Measurements from ENCODE around the gene SRGAP3.

Gene SRGAP3

DNA sequence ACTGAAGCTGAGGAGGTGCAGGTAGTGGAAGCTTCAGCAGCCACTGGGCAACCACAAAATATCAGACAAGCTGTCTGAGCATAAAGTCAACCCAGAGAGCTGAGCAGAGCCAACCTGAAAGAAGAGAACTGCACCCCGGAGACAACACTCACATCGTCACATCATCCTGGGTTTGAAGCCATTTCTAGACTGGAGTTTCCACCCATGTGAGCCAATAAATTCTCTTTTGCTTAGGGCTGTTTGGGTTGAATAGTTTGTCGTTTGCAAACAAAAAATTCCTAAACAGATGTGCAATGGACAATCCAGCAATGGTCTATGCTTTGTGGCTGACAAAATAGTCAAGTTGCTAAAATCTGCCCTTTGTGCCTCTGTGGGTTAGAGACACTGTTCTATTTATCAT, 270.9 kb downstream of the SRGAP3 start:
- H3K4me1 ChIP-seq (ENCODE audit: control insufficient read depth in 1 of 2, insufficient read depth in 2 of 2, low read length in 2 of 2) = peaks cover 0 to 6% of the 10 kb centered on the region in 2 donors
- no peaks in the 10 kb centered on the region for H3K27me3 ChIP-seq (ENCODE audit: low read depth, low read length)
- H3K9me3 ChIP-seq (ENCODE audit: control insufficient read depth in 1 of 2, low read length in 2 of 2) = peaks cover 7 to 9% of the 10 kb centered on the region in 2 donors
- H3K27ac ChIP-seq (ENCODE audit: low read length) = no peak overlapping the region
- H3K36me3 ChIP-seq (ENCODE audit: control insufficient read depth in 1 of 2, insufficient read depth in 2 of 2, low read length in 2 of 2) = no peaks in the 10 kb centered on the region
- H3K4me3 ChIP-seq (ENCODE audit: low read depth in 1 of 2, low read length in 2 of 2) = no peak overlapping the region

DNA sequence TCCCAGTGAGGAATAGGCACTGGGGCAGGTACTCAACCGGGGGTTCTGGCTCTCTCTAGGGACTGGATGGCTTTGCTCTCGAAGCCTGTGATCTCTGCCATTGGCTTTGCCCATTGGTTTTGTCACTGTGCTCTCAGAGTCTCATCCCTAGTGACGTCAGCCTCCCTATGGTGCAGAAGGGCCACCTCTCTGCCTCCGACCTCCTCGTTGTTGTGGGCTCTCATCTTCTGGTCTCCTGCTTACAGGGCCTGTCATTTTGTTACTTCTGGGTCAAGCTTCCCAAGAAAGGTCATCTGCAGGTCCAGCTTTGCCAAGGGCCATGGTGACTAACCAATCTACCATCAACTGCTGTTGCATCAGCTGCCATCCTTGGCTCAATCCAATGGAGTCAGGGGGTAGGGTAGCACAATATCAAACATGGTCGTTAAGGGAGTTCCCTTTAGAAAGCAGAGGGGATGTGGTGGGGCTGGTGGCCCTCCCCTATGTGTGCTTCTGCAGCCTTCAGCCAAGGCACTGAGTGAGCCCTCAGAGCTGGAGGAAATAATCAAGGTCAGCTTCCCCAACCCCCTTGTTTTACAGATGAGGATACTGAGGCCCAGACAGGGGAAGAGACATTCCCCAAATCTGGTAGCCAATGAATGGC, 272.8 kb downstream of the SRGAP3 start:
- Histone ChIP-seq H3K9me3 (ENCODE audit: control insufficient read depth in 1 of 2, low read length in 2 of 2) (peaks cover 7 to 9% of the 10 kb centered on the region in 2 donors), H3K4me1 (ENCODE audit: control insufficient read depth in 1 of 2, insufficient read depth in 2 of 2, low read length in 2 of 2) (no peaks in the 10 kb centered on the region), H3K27me3 (ENCODE audit: low read depth, low read length) (no peaks in the 10 kb centered on the region), H3K27ac (ENCODE audit: low read length) (no peak overlapping the region), H3K4me3 (ENCODE audit: low read depth in 1 of 2, low read length in 2 of 2) (no peak overlapping the region), H3K36me3 (ENCODE audit: control insufficient read depth in 1 of 2, insufficient read depth in 2 of 2, low read length in 2 of 2) (no peaks in the 10 kb centered on the region)

DNA sequence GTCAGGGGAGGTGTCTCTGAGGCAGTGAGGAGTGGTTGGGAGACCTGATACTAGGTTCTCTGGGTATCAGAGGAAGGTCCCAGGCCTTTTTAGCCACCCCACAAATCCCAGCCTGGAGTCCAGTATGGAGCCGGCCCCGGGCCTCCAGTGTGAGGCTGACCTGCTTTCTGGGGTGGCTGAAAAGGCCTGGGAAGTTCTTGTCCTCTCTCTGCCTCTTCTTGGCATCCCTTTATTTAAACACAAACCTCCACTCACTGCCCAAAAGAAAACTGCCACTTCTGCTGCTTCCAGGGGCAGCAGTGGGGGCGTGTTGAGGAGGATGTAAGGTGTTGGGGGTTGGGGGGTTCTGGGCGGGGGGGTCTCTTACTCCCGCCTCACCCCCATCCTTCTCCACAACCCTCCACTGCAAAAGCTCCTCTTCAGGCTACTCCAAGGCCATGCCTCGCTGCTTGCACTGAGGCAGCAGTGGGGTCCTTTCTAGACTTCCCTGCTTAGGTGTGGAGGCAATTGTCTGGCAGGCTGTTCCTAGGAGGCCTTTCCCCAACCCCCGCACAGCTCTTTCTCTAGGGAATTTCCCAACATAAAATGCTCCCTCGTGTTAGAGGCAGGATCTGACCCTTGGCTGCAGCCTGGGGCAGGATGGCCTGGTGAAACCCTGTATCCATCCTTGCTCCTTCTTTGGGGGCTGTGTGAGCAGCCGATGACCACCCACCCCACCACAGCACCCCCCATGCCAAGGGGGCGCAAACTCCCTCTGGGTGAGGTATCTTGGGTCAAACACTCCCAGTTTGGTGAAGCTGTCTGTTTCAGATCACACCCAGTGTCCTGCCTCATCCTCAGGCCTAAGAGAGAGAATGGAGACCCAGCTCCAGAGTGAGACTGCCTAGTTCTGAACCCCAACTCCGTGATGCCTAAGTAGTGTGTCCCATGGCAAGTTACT, 274.1 kb downstream of the SRGAP3 start:
- H3K4me3 ChIP-seq (ENCODE audit: low read depth in 1 of 2, low read length in 2 of 2) = no peak overlapping the region
- H3K27ac ChIP-seq (ENCODE audit: low read length) = no peak overlapping the region
- H3K4me1 ChIP-seq (ENCODE audit: control insufficient read depth in 1 of 2, insufficient read depth in 2 of 2, low read length in 2 of 2) = no peaks in the 10 kb centered on the region
- H3K36me3 ChIP-seq (ENCODE audit: control insufficient read depth in 1 of 2, insufficient read depth in 2 of 2, low read length in 2 of 2) = no peaks in the 10 kb centered on the region
- H3K9me3 ChIP-seq (ENCODE audit: control insufficient read depth in 1 of 2, low read length in 2 of 2) = peaks cover 7 to 9% of the 10 kb centered on the region in 2 donors
- H3K27me3 ChIP-seq (ENCODE audit: low read depth, low read length) = no peaks in the 10 kb centered on the region

DNA sequence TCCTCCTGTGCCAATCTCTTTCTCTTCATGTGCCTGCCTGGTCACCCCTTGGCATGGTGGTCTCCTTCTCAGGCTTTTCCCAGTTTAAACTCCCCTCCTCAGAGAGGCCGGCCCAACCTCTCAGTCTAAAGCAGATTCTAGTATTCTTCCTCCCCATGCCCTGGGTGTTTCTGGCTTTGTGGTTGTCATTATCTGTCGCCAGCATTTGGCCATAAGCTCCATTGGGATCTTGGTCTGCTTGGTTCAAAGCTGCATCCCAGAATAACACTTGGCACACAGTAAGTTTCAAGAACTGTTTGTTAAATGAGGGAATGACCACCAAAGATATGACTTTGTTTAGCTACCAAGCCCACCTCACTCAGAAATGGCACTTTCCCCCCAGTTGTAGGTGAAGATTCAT, 275.0 kb downstream of the SRGAP3 start:
- Histone ChIP-seq H3K27me3 (ENCODE audit: low read depth, low read length) (no peaks in the 10 kb centered on the region), H3K36me3 (ENCODE audit: control insufficient read depth in 1 of 2, insufficient read depth in 2 of 2, low read length in 2 of 2) (no peaks in the 10 kb centered on the region), H3K27ac (ENCODE audit: low read length) (no peak overlapping the region), H3K4me3 (ENCODE audit: low read depth in 1 of 2, low read length in 2 of 2) (no peak overlapping the region), H3K4me1 (ENCODE audit: control insufficient read depth in 1 of 2, insufficient read depth in 2 of 2, low read length in 2 of 2) (no peaks in the 10 kb centered on the region), H3K9me3 (ENCODE audit: control insufficient read depth in 1 of 2, low read length in 2 of 2) (peaks cover 7 to 8% of the 10 kb centered on the region in 2 donors)

DNA sequence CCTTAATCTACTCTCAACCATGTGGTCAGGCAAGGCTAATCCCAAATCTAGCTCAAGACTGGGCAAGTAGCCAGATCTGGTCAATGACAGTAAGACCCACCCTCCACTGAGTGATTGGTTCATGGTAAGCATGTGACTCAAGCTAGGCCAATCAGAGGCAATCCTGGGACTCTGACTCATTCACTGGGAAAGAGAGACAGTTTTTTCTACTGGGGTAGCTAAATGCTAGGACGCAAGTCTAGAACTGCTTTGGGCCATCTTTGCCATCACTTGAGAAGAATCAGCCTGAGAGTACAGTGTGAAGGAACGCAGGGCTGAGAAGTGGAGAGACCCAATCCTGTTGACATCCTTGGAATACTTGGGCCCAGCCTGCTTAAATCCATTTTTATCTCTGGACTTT, 276.8 kb downstream of the SRGAP3 start:
- no peaks in the 10 kb centered on the region for H3K27me3 ChIP-seq (ENCODE audit: low read depth, low read length)
- H3K4me1 ChIP-seq (ENCODE audit: control insufficient read depth in 1 of 2, insufficient read depth in 2 of 2, low read length in 2 of 2) = no peaks in the 10 kb centered on the region
- no peak overlapping the region for H3K4me3 ChIP-seq (ENCODE audit: low read depth in 1 of 2, low read length in 2 of 2)
- H3K36me3 ChIP-seq (ENCODE audit: control insufficient read depth in 1 of 2, insufficient read depth in 2 of 2, low read length in 2 of 2) = no peaks in the 10 kb centered on the region
- H3K27ac ChIP-seq (ENCODE audit: low read length) = no peak overlapping the region
- no peaks in the 10 kb centered on the region for H3K9me3 ChIP-seq (ENCODE audit: control insufficient read depth in 1 of 2, low read length in 2 of 2)

DNA sequence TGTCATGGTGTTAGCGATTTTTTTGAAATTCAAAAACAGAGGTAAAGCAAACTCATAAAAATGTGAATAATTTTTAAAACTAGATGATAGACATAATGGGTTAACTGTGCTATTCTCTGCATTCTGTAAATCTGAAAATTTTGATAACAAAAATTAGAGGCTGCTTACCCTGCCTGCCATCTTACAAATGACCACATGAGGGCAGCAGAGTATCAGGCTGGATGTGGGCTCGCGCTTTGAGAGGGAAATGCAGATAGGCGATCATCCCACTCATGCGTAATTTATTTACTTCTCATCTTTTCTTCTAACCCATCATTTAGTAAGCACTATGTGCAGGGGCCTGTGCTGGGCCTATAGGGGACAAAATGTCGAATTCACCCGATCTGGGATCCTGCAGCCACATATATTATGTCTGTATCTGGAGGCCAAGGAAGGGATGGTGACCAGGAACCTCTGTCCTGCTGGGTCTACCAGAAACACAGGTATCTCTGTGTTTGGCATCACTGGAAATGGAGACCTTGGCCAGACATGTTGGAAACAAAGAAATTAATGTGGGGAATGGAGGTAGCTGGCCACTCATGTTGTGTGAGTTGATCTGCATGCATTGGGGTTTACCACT, 278.4 kb downstream of the SRGAP3 start:
- H3K27me3 ChIP-seq (ENCODE audit: low read depth, low read length) = no peaks in the 10 kb centered on the region
- H3K4me3 ChIP-seq (ENCODE audit: low read depth in 1 of 2, low read length in 2 of 2) = no peak overlapping the region
- no peak overlapping the region for H3K27ac ChIP-seq (ENCODE audit: low read length)

DNA sequence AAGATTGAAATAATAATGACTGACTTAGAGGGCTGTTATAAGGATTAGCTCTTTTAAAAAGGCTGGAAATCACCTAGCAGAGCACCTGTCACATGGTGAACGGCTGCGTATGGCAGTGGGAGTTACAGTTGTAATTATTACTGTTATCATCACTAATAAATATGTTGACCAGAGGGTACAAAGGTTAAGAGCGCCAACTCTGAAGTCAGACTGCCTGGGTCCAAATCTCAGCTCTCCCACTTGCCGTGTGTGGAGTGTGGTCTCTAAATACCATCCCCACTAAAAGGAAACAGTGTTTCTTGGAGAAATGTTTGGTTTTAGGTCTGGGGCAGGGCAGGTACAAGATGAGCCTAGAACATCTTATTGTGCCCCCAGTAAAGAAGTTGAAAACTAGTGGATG, 280.2 kb downstream of the SRGAP3 start:
- Histone ChIP-seq H3K27me3 (ENCODE audit: low read depth, low read length) (no peaks in the 10 kb centered on the region), H3K36me3 (ENCODE audit: control insufficient read depth in 1 of 2, insufficient read depth in 2 of 2, low read length in 2 of 2) (no peaks in the 10 kb centered on the region), H3K27ac (ENCODE audit: low read length) (peak overlapping the region; percentile 71), H3K4me1 (ENCODE audit: control insufficient read depth in 1 of 2, insufficient read depth in 2 of 2, low read length in 2 of 2) (no peaks in the 10 kb centered on the region), H3K4me3 (ENCODE audit: low read depth in 1 of 2, low read length in 2 of 2) (no peak overlapping the region), H3K9me3 (ENCODE audit: control insufficient read depth in 1 of 2, low read length in 2 of 2) (no peaks in the 10 kb centered on the region)

More for the DNA sequence above, 278.4 kb downstream of the SRGAP3 start:
- H3K4me1 ChIP-seq (ENCODE audit: control insufficient read depth in 1 of 2, insufficient read depth in 2 of 2, low read length in 2 of 2) = no peaks in the 10 kb centered on the region
- no peaks in the 10 kb centered on the region for H3K9me3 ChIP-seq (ENCODE audit: control insufficient read depth in 1 of 2, low read length in 2 of 2)
- no peaks in the 10 kb centered on the region for H3K36me3 ChIP-seq (ENCODE audit: control insufficient read depth in 1 of 2, insufficient read depth in 2 of 2, low read length in 2 of 2)

DNA sequence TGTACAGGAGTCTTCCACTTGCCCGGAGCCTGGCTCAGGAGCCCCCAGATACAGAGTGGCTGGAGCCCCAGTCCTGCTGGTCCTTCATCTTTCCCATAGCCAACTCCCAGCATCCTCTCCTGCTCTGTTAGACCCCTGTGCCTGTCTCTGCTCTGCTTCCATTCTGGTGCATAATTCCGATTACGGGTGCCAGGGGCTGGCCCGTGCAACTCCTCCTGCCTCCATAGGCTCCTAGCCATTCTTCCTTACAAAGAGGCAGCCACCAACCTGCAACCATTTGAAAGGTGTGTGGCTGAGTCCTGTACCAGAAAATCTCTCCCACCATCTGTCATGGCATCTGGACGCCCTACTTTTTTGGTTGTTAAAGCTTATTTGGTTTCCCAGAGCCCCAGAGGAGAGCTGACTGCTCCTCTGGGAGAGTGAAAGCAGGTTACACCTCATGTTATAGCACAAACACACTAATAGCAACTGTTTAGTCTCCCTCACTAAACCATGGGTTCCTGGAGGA, 281.0 kb downstream of the SRGAP3 start:
- Histone ChIP-seq H3K4me1 (ENCODE audit: control insufficient read depth in 1 of 2, insufficient read depth in 2 of 2, low read length in 2 of 2) (peaks cover 3 to 4% of the 10 kb centered on the region in 2 donors), H3K9me3 (ENCODE audit: control insufficient read depth in 1 of 2, low read length in 2 of 2) (no peaks in the 10 kb centered on the region), H3K27me3 (ENCODE audit: low read depth, low read length) (no peaks in the 10 kb centered on the region), H3K36me3 (ENCODE audit: control insufficient read depth in 1 of 2, insufficient read depth in 2 of 2, low read length in 2 of 2) (no peaks in the 10 kb centered on the region), H3K4me3 (ENCODE audit: low read depth in 1 of 2, low read length in 2 of 2) (peak overlapping the region in 1 of 2 donors; percentile 19), H3K27ac (ENCODE audit: low read length) (peak overlapping the region; percentile 71)

DNA sequence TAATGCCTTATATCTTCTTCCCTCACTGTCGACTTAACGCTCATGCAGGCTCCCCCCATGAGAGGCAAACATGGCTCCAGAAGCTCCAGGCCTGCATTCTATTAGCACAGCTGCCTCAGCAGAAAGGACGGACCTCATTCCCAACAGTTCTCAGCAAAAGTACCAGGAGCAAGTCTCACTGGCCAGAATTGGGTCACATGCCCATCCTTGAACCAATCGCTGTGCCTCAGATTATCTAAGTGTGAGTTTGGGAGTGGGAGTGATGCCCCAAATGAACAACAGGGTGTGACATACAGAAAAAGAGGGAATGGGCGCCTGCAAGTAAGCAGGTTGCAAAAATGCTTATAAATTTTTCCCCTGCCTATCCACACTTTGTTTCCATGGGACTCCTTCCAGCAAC, 281.9 kb downstream of the SRGAP3 start:
- Histone ChIP-seq H3K4me3 (ENCODE audit: low read depth in 1 of 2, low read length in 2 of 2) (no peak overlapping the region), H3K27me3 (ENCODE audit: low read depth, low read length) (no peaks in the 10 kb centered on the region)

DNA sequence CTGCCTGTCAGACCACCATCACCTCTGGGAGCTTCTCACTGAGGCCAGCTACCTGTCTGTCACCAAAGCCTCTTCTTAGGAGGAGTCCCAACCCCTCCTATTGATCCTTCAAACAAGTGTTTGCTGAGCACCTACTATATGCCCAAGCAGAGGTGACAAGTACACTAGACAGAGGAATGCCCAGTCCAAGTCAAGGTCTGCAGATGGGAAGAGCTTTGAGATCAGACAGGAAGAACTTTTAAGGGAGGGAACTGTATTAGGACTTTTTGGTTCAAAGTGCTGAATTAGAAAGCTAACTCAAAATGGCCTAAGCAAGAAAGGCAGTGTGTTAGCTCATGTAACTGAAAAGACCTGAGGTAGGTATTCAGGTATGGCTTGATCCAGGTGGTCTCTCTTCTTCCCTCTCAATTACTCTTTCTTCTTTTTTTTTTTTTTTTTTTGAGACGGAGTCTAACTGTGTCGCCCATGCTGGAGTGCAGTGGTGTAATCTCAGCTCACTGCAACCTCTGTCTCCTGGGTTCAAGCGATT, 282.6 kb downstream of the SRGAP3 start:
- H3K27ac ChIP-seq (ENCODE audit: low read length) = no peak overlapping the region
- no peaks in the 10 kb centered on the region for H3K9me3 ChIP-seq (ENCODE audit: control insufficient read depth in 1 of 2, low read length in 2 of 2)
- no peaks in the 10 kb centered on the region for H3K27me3 ChIP-seq (ENCODE audit: low read depth, low read length)
- H3K36me3 ChIP-seq (ENCODE audit: control insufficient read depth in 1 of 2, insufficient read depth in 2 of 2, low read length in 2 of 2) = no peaks in the 10 kb centered on the region
- no peak overlapping the region for H3K4me3 ChIP-seq (ENCODE audit: low read depth in 1 of 2, low read length in 2 of 2)
- peaks cover 4 to 15% of the 10 kb centered on the region in 2 donors for H3K4me1 ChIP-seq (ENCODE audit: control insufficient read depth in 1 of 2, insufficient read depth in 2 of 2, low read length in 2 of 2)

More for the DNA sequence above, 281.9 kb downstream of the SRGAP3 start:
- H3K4me1 ChIP-seq (ENCODE audit: control insufficient read depth in 1 of 2, insufficient read depth in 2 of 2, low read length in 2 of 2) = peaks cover 4 to 8% of the 10 kb centered on the region in 2 donors
- H3K9me3 ChIP-seq (ENCODE audit: control insufficient read depth in 1 of 2, low read length in 2 of 2) = no peaks in the 10 kb centered on the region
- no peaks in the 10 kb centered on the region for H3K36me3 ChIP-seq (ENCODE audit: control insufficient read depth in 1 of 2, insufficient read depth in 2 of 2, low read length in 2 of 2)
- H3K27ac ChIP-seq (ENCODE audit: low read length) = peak overlapping the region; percentile 71

Measured in muscle layer of duodenum (tissue), 2 donors.